Measurements from ENCODE around the gene ASTL. TPM values are rescaled to one million over a fixed set of nuclear protein-coding genes. Genes with fewer than 3 reads are reported as not detected.

Gene ASTL
- total and polyA plus RNA-seq, 9 of the 15 experiments (the other 6 are each of a cell fraction or from before 2014, with no cell fraction given), result not detected

Other genes with a start within 250 kb of the ASTL start
Only the 7 nearest of the 10 such genes appear.
- gene ANKRD36C, start 146.7 kb downstream of the ASTL start, total RNA-seq (2014; rRNA removed), result 23.2 and 23.6 TPM in 2 replicates
- gene ANKRD36C, start 146.7 kb downstream of the ASTL start, total RNA-seq (2014; rRNA removed; fragmentation: Illumina TruSeq; extraction: Trizol), result 44.4 and 45.3 TPM in 2 replicates
- gene ANKRD36C, start 146.7 kb downstream of the ASTL start, total RNA-seq (2015; rRNA removed; fragmentation: Illumina TruSeq; extraction: Trizol), result 50.0 and 51.6 TPM in 2 replicates
- gene ANKRD36C, start 146.7 kb downstream of the ASTL start, total RNA-seq (2021), result 26.4 and 26.6 TPM in 2 replicates
- gene ANKRD36C, start 146.7 kb downstream of the ASTL start, polyA plus RNA-seq (2011; rRNA removed), result 10.6 and 11.9 TPM in 2 replicates
- 6.7 and 7.3 TPM in 2 replicates for gene ANKRD36C, start 146.7 kb downstream of the ASTL start, polyA plus RNA-seq (2014; fragmentation: Illumina TruSeq; extraction: Trizol)
- 10 to 100 TPM in 1 of 2 experiments, 1 to 10 TPM in 1; 4.4 to 11.9 TPM for gene ANKRD36C, start 146.7 kb downstream of the ASTL start, polyA plus RNA-seq (2014; fragmentation: Nextera tagmentation; extraction: Ambion mirVana)
- 6.4 and 8.4 TPM in 2 replicates for gene ANKRD36C, start 146.7 kb downstream of the ASTL start, polyA plus RNA-seq (2014; rRNA removed)
- 0.14 and 0.33 TPM in 2 replicates for gene GPAT2, start 103.6 kb downstream of the ASTL start, total RNA-seq (2014; rRNA removed)
- gene GPAT2, start 103.6 kb downstream of the ASTL start, total RNA-seq (2014; rRNA removed; fragmentation: Illumina TruSeq; extraction: Trizol), result not detected in 2 replicates
- gene GPAT2, start 103.6 kb downstream of the ASTL start, total RNA-seq (2015; rRNA removed; fragmentation: Illumina TruSeq; extraction: Trizol), result 0.11 and 0.38 TPM in 2 replicates
- 0.33 and 0.94 TPM in 2 replicates for gene GPAT2, start 103.6 kb downstream of the ASTL start, total RNA-seq (2021)
- not detected in 2 replicates for gene GPAT2, start 103.6 kb downstream of the ASTL start, polyA plus RNA-seq (2011; rRNA removed)
- gene GPAT2, start 103.6 kb downstream of the ASTL start, polyA plus RNA-seq (2014; fragmentation: Illumina TruSeq; extraction: Trizol), result 0.30 TPM in 2 replicates
- under 1 TPM in 1 of 2 experiments, not detected in 1; 0.01 TPM for gene GPAT2, start 103.6 kb downstream of the ASTL start, polyA plus RNA-seq (2014; fragmentation: Nextera tagmentation; extraction: Ambion mirVana)
- gene GPAT2, start 103.6 kb downstream of the ASTL start, polyA plus RNA-seq (2014; rRNA removed), result 0.42 and 1.2 TPM in 2 replicates
- not detected in 2 replicates for gene ADRA2B, start 21.9 kb downstream of the ASTL start, total RNA-seq (2014; rRNA removed)
- not detected in 2 replicates for gene ADRA2B, start 21.9 kb downstream of the ASTL start, total RNA-seq (2014; rRNA removed; fragmentation: Illumina TruSeq; extraction: Trizol)
- not detected in 2 replicates for gene ADRA2B, start 21.9 kb downstream of the ASTL start, total RNA-seq (2015; rRNA removed; fragmentation: Illumina TruSeq; extraction: Trizol)
- not detected in 2 replicates for gene ADRA2B, start 21.9 kb downstream of the ASTL start, total RNA-seq (2021)
- not detected in 2 replicates for gene ADRA2B, start 21.9 kb downstream of the ASTL start, polyA plus RNA-seq (2011; rRNA removed)
- not detected in 2 replicates for gene ADRA2B, start 21.9 kb downstream of the ASTL start, polyA plus RNA-seq (2014; fragmentation: Illumina TruSeq; extraction: Trizol)
- not detected for gene ADRA2B, start 21.9 kb downstream of the ASTL start, polyA plus RNA-seq (2014; fragmentation: Nextera tagmentation; extraction: Ambion mirVana)
- not detected in 2 replicates for gene ADRA2B, start 21.9 kb downstream of the ASTL start, polyA plus RNA-seq (2014; rRNA removed)
- not detected in 2 replicates for gene DUSP2, start 6.9 kb upstream of the ASTL start, total RNA-seq (2014; rRNA removed)
- gene DUSP2, start 6.9 kb upstream of the ASTL start, total RNA-seq (2014; rRNA removed; fragmentation: Illumina TruSeq; extraction: Trizol), result not detected in 2 replicates
- gene DUSP2, start 6.9 kb upstream of the ASTL start, total RNA-seq (2015; rRNA removed; fragmentation: Illumina TruSeq; extraction: Trizol), result not detected in 2 replicates
- 0.18 and 0.42 TPM in 2 replicates for gene DUSP2, start 6.9 kb upstream of the ASTL start, total RNA-seq (2021)
- 0.04 TPM in 1 of 2 replicates, not detected in the other for gene DUSP2, start 6.9 kb upstream of the ASTL start, polyA plus RNA-seq (2011; rRNA removed)
- gene DUSP2, start 6.9 kb upstream of the ASTL start, polyA plus RNA-seq (2014; fragmentation: Illumina TruSeq; extraction: Trizol), result not detected in 2 replicates
- not detected for gene DUSP2, start 6.9 kb upstream of the ASTL start, polyA plus RNA-seq (2014; fragmentation: Nextera tagmentation; extraction: Ambion mirVana)
- not detected in 2 replicates for gene DUSP2, start 6.9 kb upstream of the ASTL start, polyA plus RNA-seq (2014; rRNA removed)
- gene STARD7, start 70.3 kb upstream of the ASTL start, total RNA-seq (2014; rRNA removed), result 147 and 306 TPM in 2 replicates
- gene STARD7, start 70.3 kb upstream of the ASTL start, total RNA-seq (2014; rRNA removed; fragmentation: Illumina TruSeq; extraction: Trizol), result 173 and 193 TPM in 2 replicates
- gene STARD7, start 70.3 kb upstream of the ASTL start, total RNA-seq (2015; rRNA removed; fragmentation: Illumina TruSeq; extraction: Trizol), result 170 and 173 TPM in 2 replicates
- gene STARD7, start 70.3 kb upstream of the ASTL start, total RNA-seq (2021), result 192 and 196 TPM in 2 replicates
- 95.3 and 108 TPM in 2 replicates for gene STARD7, start 70.3 kb upstream of the ASTL start, polyA plus RNA-seq (2011; rRNA removed)
- 136 and 145 TPM in 2 replicates for gene STARD7, start 70.3 kb upstream of the ASTL start, polyA plus RNA-seq (2014; fragmentation: Illumina TruSeq; extraction: Trizol)
- gene STARD7, start 70.3 kb upstream of the ASTL start, polyA plus RNA-seq (2014; fragmentation: Nextera tagmentation; extraction: Ambion mirVana), result 100 to 1,000 TPM in 1 of 2 experiments, 10 to 100 TPM in 1; 90.9 to 140 TPM
- gene STARD7, start 70.3 kb upstream of the ASTL start, polyA plus RNA-seq (2014; rRNA removed), result 103 and 122 TPM in 2 replicates
- gene TMEM127, start 127.5 kb upstream of the ASTL start, total RNA-seq (2014; rRNA removed), result 7.2 and 9.8 TPM in 2 replicates
- gene TMEM127, start 127.5 kb upstream of the ASTL start, total RNA-seq (2014; rRNA removed; fragmentation: Illumina TruSeq; extraction: Trizol), result 6.7 and 6.8 TPM in 2 replicates
- 10.3 and 10.7 TPM in 2 replicates for gene TMEM127, start 127.5 kb upstream of the ASTL start, total RNA-seq (2015; rRNA removed; fragmentation: Illumina TruSeq; extraction: Trizol)
- 18.6 and 20.0 TPM in 2 replicates for gene TMEM127, start 127.5 kb upstream of the ASTL start, total RNA-seq (2021)
- gene TMEM127, start 127.5 kb upstream of the ASTL start, polyA plus RNA-seq (2011; rRNA removed), result 10.9 and 16.6 TPM in 2 replicates
- gene TMEM127, start 127.5 kb upstream of the ASTL start, polyA plus RNA-seq (2014; fragmentation: Illumina TruSeq; extraction: Trizol), result 16.6 and 17.4 TPM in 2 replicates
- gene TMEM127, start 127.5 kb upstream of the ASTL start, polyA plus RNA-seq (2014; fragmentation: Nextera tagmentation; extraction: Ambion mirVana), result 1 to 10 TPM; 1.7 to 2.0 TPM
- 9.9 and 10.8 TPM in 2 replicates for gene TMEM127, start 127.5 kb upstream of the ASTL start, polyA plus RNA-seq (2014; rRNA removed)
- 121 and 182 TPM in 2 replicates for gene CIAO1, start 127.7 kb upstream of the ASTL start, total RNA-seq (2014; rRNA removed)
- gene CIAO1, start 127.7 kb upstream of the ASTL start, total RNA-seq (2014; rRNA removed; fragmentation: Illumina TruSeq; extraction: Trizol), result 64.7 and 78.7 TPM in 2 replicates
- gene CIAO1, start 127.7 kb upstream of the ASTL start, total RNA-seq (2015; rRNA removed; fragmentation: Illumina TruSeq; extraction: Trizol), result 85.4 and 89.7 TPM in 2 replicates
- gene CIAO1, start 127.7 kb upstream of the ASTL start, total RNA-seq (2021), result 92.8 and 94.3 TPM in 2 replicates
- gene CIAO1, start 127.7 kb upstream of the ASTL start, polyA plus RNA-seq (2011; rRNA removed), result 102 and 122 TPM in 2 replicates
- gene CIAO1, start 127.7 kb upstream of the ASTL start, polyA plus RNA-seq (2014; fragmentation: Illumina TruSeq; extraction: Trizol), result 94.2 and 104 TPM in 2 replicates
- 10 to 100 TPM; 11.4 to 19.2 TPM for gene CIAO1, start 127.7 kb upstream of the ASTL start, polyA plus RNA-seq (2014; fragmentation: Nextera tagmentation; extraction: Ambion mirVana)
- gene CIAO1, start 127.7 kb upstream of the ASTL start, polyA plus RNA-seq (2014; rRNA removed), result 145 and 156 TPM in 2 replicates